Heart right ventricle (tissue), 16 donors: Measurements from ENCODE around the gene TGM1. TPM values are rescaled to one million over a fixed set of nuclear protein-coding genes. Genes with fewer than 3 reads are reported as not detected.

Source experiments
- ATAC-seq, 8 donors: fragments of 200-7000 bp; cut with Tn5 transposase; one replicate each; pipeline ENCODE4 v1.9.1; 2020; ENCODE audit warnings: mild to moderate bottlenecking in 8 of 8, moderate library complexity in 8 of 8, moderate number of reproducible peaks in 1 of 8
- DNase-seq, 2 donors: peaks; one replicate each; pipeline ENCODE4 v3.0.0-alpha.2; 2020
- H3K27ac ChIP-seq, 10 donors: fragments of 200-600 bp; sonication (generic) in 2 of 10; one replicate each; pipeline versions ENCODE4 v1.5.0 to v1.8.0; 2020 to 2022; ENCODE audit warnings: mild to moderate bottlenecking in 3 of 10
- H3K27me3 ChIP-seq, 7 donors: fragments of 200-600 bp; one replicate each; pipeline ENCODE4 v1.8.0; 2021 to 2022; ENCODE audit warnings: mild to moderate bottlenecking in 2 of 7
- H3K36me3 ChIP-seq, 9 donors: fragments of 200-600 bp; sonication (generic) in 1 of 9; one replicate each; pipeline versions ENCODE4 v1.5.0 to v1.8.0; 2020 to 2022; ENCODE audit warnings: mild to moderate bottlenecking in 2 of 9
- H3K4me1 ChIP-seq, 9 donors: fragments of 200-600 bp; sonication (generic) in 1 of 9; one replicate each; pipeline versions ENCODE4 v1.5.0 to v1.8.0; 2020 to 2022; ENCODE audit warnings: mild to moderate bottlenecking in 4 of 9
- H3K4me3 ChIP-seq, 10 donors: fragments of 200-600 bp; sonication (generic) in 2 of 10; one replicate each; pipeline versions ENCODE4 v1.5.0 to v1.8.0; 2020 to 2022; ENCODE audit warnings: mild to moderate bottlenecking in 7 of 10, moderate library complexity in 2 of 10
- H3K9me3 ChIP-seq, 11 donors: fragments of 200-600 bp in 10 of 11; sonication (generic) in 2 of 11; one replicate each; pipeline versions ENCODE4 v1.5.0 to v1.8.0; 2013 to 2022; ENCODE audit warnings: mild to moderate bottlenecking in 2 of 11, control low read depth in 1 of 11, moderate library complexity in 1 of 11
- WGBS, 2 donors: extraction: QIAGEN DNeasy Blood & Tissue Kit; methylation state at CpG; one replicate each; pipeline ENCODE4 v1.1.7; 2013; ENCODE audit warnings: inconsistent platforms in 1 of 2; 5-methylcytosine and 5-hydroxymethylcytosine counted together
- intact Hi-C, 10 donors: fragments of 100-400 bp; cut with DNase I; formaldehyde crosslinking; loops; one replicate each; pipeline versions ENCODE4 v1.11.1 to v1.14.2; 2022
- polyA plus RNA-seq, 2 donors: library from polyadenylated mRNA; stranded (reverse); fragments of 200-250 nt; gene quantifications; one replicate each; pipeline ENCODE4 v1.2.3, GENCODE V29; 2013
- total RNA-seq, 10 donors: library from RNA; stranded (reverse); fragmentation: NEBNext Ultra II Directional in 3 of 10; extraction: Animal tissue kit (Norgen Biotek cat#: 25700) in 3 of 10; gene quantifications; one replicate each; pipeline versions ENCODE4 v1.2.1 to v1.2.4, GENCODE V29; 2021 to 2023
- TF ChIP-seq, protein P1 (sequence below), 9 donors: fragments of 200-600 bp; sonication (generic) in 2 of 9; IDR thresholded peaks; one replicate each; pipeline versions ENCODE4 v1.5.0 to v1.8.0; 2021 to 2022; ENCODE audit warnings: antibody characterized with exemption in 9 of 9, mild to moderate bottlenecking in 5 of 9, moderate library complexity in 1 of 9
- donor health status: Arrhythmogenic right ventricular cardiomyopathy.
- donor health status: ischemic (EF 13 %, LVEDD 7.1; RV severe dilation, severe dysfunction).
- donor health status: healthy with polysubstance abuse.
- donor health status: DM: no; HTN: yes; CAD: no.
- donor health status: DM: no; HTN: no; CAD: no.
- donor health status: ischemic (EF 25% LVEDD 6.9; RV normal size, moderate dysfunction).
- donor health status: ischemic (EF 25% LVEDD 5.7; RV mildly dilated, moderate dysfunction).
- donor health status: healthy.
- donor health status: DM: yes; HTN: yes; CAD: no.
- donor health status: Ischemic cardiomyopathy.
- donor health status: ischemic (EF 35%, LVEDD 5.7; RV mildly dilated, moderate dysfunction).
- donor health status: nonischemic (EF 11% LVEDD 7.7; RV severe dilation, severe dysfunction).
- donor health status: DM: yes; HTN: yes; CAD: no.
- donor health status: PGD.
- donor health status: ischemic (EF 29% LVEDD 5.4; RV normal size, mild dysfunction).
- donor health status: nonischemic (EF 23%, LVEDD 6.1; RV moderate dilation, normal function).

The TGM1 gene
- total and polyA plus RNA-seq, 12 donors, result 0.17 to 2.2 (median 0.65) TPM

DNA sequence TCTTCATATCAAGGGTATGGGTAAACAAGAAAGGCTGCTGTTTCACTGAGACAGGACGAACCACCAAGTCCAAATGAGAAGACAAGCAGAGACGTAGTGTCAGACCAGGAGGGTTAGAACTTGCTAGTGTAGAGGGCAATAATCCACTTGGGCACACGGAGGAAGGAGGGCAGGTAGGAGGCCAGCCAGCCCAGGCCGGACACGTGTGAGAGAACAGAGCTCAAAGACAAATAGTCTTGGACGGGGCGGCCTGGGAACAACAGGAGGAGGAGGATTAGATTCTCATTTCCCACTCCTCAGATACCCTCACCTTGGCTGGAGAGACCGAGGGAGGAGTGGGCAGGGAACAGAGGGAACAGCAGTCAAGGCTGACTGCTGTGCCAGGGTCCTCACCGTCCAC is 27.8 kb upstream of the TGM1 start:
- ATAC-seq (no peak), DNase-seq (no peak)
- WGBS, 2 donors, result 91 to 92% methylated on average over 9 of the region's 9 CpGs
- intact Hi-C loops, result no loop called here
- Histone ChIP-seq H3K27me3 (no peaks in the 10 kb centered on the region), H3K9me3 (no peaks in the 10 kb centered on the region), H3K36me3 (peaks cover 0 to 66% (median 25%) of the 10 kb centered on the region in 9 donors), H3K4me1 (no peaks in the 10 kb centered on the region), H3K4me3 (no peak overlapping the region), H3K27ac (no peak overlapping the region)
- TF ChIP-seq, protein P1, sequence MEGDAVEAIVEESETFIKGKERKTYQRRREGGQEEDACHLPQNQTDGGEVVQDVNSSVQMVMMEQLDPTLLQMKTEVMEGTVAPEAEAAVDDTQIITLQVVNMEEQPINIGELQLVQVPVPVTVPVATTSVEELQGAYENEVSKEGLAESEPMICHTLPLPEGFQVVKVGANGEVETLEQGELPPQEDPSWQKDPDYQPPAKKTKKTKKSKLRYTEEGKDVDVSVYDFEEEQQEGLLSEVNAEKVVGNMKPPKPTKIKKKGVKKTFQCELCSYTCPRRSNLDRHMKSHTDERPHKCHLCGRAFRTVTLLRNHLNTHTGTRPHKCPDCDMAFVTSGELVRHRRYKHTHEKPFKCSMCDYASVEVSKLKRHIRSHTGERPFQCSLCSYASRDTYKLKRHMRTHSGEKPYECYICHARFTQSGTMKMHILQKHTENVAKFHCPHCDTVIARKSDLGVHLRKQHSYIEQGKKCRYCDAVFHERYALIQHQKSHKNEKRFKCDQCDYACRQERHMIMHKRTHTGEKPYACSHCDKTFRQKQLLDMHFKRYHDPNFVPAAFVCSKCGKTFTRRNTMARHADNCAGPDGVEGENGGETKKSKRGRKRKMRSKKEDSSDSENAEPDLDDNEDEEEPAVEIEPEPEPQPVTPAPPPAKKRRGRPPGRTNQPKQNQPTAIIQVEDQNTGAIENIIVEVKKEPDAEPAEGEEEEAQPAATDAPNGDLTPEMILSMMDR (IDR thresholded peaks at IDR 0.05), result no peak

DNA sequence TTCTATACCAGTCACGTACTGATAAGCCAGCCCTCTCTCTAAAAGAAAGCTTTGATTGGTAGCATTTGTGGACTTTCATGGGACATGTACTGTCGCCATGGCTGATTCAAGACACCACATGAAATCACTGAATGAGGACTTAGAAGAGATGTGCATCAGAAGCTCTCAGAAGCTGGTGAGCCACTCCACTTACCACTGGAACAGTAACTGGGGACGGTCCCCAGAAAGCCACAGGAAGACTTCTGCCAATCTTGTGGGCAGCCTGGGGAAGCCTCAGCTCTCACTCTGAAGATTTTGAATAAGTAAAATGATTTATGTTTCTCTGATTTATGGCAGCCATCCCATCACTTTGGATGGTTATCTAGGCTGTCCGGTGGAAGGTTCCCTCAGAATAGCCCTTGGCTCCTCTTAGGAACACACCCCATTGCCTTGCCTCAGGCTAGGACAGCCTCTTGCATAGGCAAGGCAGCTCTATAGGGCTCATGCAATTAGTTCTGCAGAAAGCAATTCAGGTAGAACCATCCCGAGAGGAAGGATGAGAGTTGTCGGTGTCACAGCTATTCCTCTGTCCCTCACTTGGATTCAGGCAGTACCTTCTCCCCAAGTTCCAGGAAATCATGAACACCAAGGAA is 26.8 kb upstream of the TGM1 start:
- no peak for DNase-seq
- Histone ChIP-seq H3K4me1 (no peaks in the 10 kb centered on the region), H3K27me3 (no peaks in the 10 kb centered on the region), H3K4me3 (no peak overlapping the region), H3K9me3 (no peaks in the 10 kb centered on the region), H3K27ac (no peak overlapping the region), H3K36me3 (peaks cover 0 to 57% (median 25%) of the 10 kb centered on the region in 9 donors)
- no peak for ATAC-seq
- intact Hi-C loops, result no loop called here
- WGBS, 2 donors, result 76 to 85% methylated on average over 6 of the region's 6 CpGs
- TF ChIP-seq, protein P1 (IDR thresholded peaks at IDR 0.05), result no peak

DNA sequence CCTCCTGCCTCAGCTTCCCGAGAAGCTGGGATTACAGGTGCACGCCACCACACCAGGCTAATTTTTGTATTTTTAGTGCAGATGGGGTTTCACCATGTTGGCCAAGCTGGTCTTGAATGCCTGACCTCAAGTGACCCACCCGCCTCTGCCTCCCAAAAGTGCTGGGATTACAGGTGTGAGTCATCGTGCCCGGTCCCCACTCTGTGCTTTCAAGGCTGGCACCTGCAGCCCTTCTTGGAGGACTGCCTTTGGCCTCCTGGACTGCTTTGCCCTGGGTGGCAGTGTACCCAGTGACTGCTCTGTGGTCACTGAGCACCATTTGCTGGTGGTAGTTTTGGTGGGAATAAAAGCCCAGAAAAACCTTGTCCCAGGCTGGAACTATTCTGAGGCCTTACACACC is 24.0 kb upstream of the TGM1 start:
- DNase-seq (no peak), ATAC-seq (no peak)
- H3K27ac ChIP-seq, result no peak overlapping the region
- TF ChIP-seq, protein P1 (IDR thresholded peaks at IDR 0.05), result no peak
- WGBS, 2 donors, result 96 to 98% methylated on average over 5 of the region's 5 CpGs
- no peaks in the 10 kb centered on the region for H3K9me3 ChIP-seq
- intact Hi-C loops, result no loop called here
- no peak overlapping the region for H3K4me3 ChIP-seq
- peaks cover 0 to 9% (median 0%) of the 10 kb centered on the region in 9 donors for H3K4me1 ChIP-seq
- no peaks in the 10 kb centered on the region for H3K27me3 ChIP-seq
- H3K36me3 ChIP-seq, result peaks cover 0 to 30% (median 18%) of the 10 kb centered on the region in 9 donors

DNA sequence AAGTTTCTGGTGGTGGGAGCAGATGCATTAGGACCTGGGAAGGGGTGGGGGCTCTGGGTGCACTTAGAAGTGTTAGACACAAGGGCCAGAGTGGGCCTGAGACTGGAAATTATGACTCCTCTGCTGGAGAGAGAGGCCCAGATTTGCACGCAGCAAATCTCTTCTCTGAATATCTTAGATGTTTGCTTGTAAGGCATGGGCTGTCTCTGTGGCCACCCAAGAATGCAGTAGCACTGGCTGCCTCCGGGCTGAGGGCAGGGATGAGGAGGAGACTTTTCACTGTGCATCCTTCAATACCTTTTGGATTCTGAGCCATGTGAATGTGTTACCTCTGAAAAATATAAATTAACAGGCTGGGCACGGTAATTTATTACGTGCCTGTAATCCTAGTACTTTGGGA is 22.4 kb upstream of the TGM1 start:
- Histone ChIP-seq H3K27ac (no peak overlapping the region), H3K4me3 (no peak overlapping the region), H3K9me3 (no peaks in the 10 kb centered on the region), H3K36me3 (peaks cover 0 to 13% (median 8%) of the 10 kb centered on the region in 9 donors), H3K27me3 (no peaks in the 10 kb centered on the region), H3K4me1 (peaks cover 0 to 25% (median 0%) of the 10 kb centered on the region in 9 donors)
- intact Hi-C loops, result no loop called here
- TF ChIP-seq, protein P1 (IDR thresholded peaks at IDR 0.05), result no peak
- WGBS, 2 donors, result 81 to 85% methylated on average over 4 of the region's 4 CpGs
- ATAC-seq, result no peak
- no peak for DNase-seq
